WTC11 (cell line): ENCODE results near the gene PRR33.
"Not testable (repeated sequence)": the region's sequence is repeated elsewhere in the genome, so short reads cannot be mapped to it uniquely, and the experiment has no call there.

ENCODE experiments used
- ATF1 ChIP-seq: sonication (generic); formaldehyde crosslinking; IDR thresholded peaks from 2 replicates; pipeline ENCODE4 v1.8.1; 2023; ENCODE audit warnings: mild to moderate bottlenecking, moderate library complexity, missing genetic modification reagents
- CREB1 ChIP-seq: sonication (generic); formaldehyde crosslinking; IDR thresholded peaks from 2 replicates; pipeline ENCODE4 v1.8.0; 2023; ENCODE audit warnings: mild to moderate bottlenecking, missing genetic modification reagents
- CTCF ChIP-seq: fragments of 200-600 bp; IDR thresholded peaks from 2 replicates; pipeline ENCODE4 v1.8.0; 2022; ENCODE audit warnings: antibody characterized with exemption
- E2F5 ChIP-seq: sonication (generic); formaldehyde crosslinking; IDR thresholded peaks from 2 replicates; pipeline ENCODE4 v1.8.1; 2022; ENCODE audit warnings: mild to moderate bottlenecking, moderate library complexity, missing genetic modification reagents
- ELF4 ChIP-seq: sonication (generic); formaldehyde crosslinking; IDR thresholded peaks from 2 replicates; pipeline ENCODE4 v1.8.1; 2022; ENCODE audit warnings: low read depth, mild to moderate bottlenecking, moderate library complexity, missing genetic modification reagents
- GABPB1 ChIP-seq: sonication (generic); formaldehyde crosslinking; IDR thresholded peaks from 2 replicates; pipeline ENCODE4 v1.8.1; 2023; ENCODE audit warnings: mild to moderate bottlenecking, missing genetic modification reagents
- RELA ChIP-seq: sonication (generic); formaldehyde crosslinking; IDR thresholded peaks from 2 replicates; pipeline ENCODE4 v1.8.1; 2022; ENCODE audit warnings: missing genetic modification reagents, mild to moderate bottlenecking, borderline replicate concordance
- USF2 ChIP-seq: sonication (generic); formaldehyde crosslinking; IDR thresholded peaks from 2 replicates; pipeline ENCODE4 v1.8.1; 2023; ENCODE audit warnings: mild to moderate bottlenecking, missing genetic modification reagents, moderate library complexity

- not testable (repeated sequence) for TF ChIP-seq E2F5; GABPB1 (CRISPR knock-in tag); ATF1 (CRISPR knock-in tag); ELF4 (CRISPR knock-in tag); CREB1 (CRISPR knock-in tag); CTCF; RELA (CRISPR knock-in tag); USF2
Measured at GRCh38 chr11:1874441-1875092, 17.1 kb downstream of the PRR33 start.
